NCI-H2196 (cell line): ENCODE measurements around the gene LPP.

Experiments
- DNase-seq: peaks from one replicate; lab custom pipeline; 2025; ENCODE audit not compliant: unreplicated experiment; lab: John Stamatoyannopoulos, UW

Gene LPP

DNA sequence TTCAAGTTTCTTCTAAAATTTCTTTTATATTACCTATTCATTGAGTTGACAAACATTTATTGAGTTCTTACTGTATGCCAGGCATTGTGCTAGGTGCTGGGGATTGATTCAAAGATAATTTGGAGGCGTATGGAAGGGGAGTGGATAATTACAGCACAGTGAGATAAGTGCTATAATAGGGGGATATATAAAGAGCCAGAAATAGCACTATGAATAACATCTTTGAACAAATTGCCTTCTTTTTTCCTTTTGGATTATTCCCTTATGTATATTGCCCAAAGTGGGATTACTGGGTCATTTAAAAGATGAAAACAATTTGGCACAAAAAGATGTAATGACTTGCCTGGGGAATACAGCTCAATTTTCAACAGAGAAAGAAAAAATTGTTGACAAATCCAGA lies 64.6 kb downstream of the LPP start:
- no peak for DNase-seq

DNA sequence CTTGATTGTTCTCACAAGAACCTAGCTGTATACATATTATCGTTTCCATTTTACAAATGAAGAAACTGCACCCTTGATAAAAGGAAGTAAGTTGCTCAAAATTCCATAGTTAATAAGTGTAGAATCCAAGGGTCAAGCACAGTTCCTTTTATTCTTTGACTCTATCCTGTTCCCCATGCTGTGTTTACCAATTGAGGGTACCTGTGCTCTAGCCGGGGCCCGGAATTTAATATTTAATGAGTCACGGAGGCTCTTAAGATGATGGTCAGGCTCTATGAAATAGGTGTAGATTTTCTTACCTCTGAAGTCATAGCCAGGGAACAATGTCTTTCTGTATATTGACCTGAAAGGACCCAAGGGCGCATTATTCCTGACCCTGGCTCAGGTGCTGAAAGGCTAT lies 65.2 kb downstream of the LPP start:
- DNase-seq, result no peak

DNA sequence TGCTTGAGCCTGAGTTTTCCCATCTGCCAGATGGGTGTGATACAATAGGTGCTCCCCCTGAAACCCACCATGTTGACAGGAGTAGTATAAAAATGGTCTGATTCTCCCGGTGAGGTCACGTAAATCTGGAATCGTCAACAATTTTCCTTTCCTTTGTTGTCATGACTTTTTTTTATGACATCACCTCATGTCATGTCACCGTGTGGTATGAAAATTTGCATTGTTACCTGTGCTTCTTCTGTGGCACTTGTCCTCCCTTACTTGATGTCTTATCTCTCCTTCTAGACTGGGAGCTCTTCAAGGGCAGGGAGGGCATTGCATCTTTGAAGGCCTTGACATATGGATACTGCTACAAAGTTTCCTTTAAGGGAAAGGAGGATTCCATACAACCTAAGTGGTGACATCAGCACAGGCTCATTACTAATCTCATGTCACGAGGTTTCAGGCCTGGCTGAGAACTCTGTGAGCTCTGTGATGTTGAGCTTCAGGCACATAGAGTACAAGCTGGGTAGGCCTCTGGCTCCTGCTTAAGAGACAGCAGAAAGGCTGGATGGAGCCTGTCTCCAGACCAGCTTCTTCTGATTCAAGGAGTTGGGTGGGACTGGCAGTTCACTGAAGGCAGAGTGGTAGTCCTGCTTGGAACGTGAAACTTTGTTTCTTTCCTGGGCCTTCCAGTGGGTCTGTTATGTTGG lies 66.3 kb downstream of the LPP start:
- DNase-seq, result no peak

- no peak for DNase-seq
Observed at GRCh38 chr3:188220988-188221818, 67.2 kb downstream of the LPP start.

GRCh38 chr3:188223936-188224335 lies 70.0 kb downstream of the LPP start:
- no peak for DNase-seq

DNA sequence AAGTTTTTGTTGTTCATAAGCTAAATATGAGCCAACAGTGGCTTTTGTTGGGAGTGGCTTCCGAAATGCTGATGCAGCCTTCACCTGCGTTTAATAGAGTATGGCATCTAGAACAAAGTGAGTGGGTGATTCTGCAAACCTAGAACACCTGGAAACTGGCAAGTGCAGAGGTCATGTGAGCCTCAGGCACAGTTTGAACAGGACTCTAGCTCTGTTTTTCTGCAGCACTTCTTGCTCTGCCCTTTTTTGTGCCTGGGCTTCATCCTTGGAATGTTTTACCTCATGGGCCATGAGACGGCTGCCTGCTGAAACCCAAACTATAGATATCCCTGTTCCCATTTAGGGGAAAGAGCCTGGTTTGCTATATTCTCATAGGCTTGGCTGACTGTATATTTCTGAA lies 73.5 kb downstream of the LPP start:
- DNase-seq, result no peak

- no peak for DNase-seq
Observed at GRCh38 chr3:188229177-188229576, 75.2 kb downstream of the LPP start.

DNA sequence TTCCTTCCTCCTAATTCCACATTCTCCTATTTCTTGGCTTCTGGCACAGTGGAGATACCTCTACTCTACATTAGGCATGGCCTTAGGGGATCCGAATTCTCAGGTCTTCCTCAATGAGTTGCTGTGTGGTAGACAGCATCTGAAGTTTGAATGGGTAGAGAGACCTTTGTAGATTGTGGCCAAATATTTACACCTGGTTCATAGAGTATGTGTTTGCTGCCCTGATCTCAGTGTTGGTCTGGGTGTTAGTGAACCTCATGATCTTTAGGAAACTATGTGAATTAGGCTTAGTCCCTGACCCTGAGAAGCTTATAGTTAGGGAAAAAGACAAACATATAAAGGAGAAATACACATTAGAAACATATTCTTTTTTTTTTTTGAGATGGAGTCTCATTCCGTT lies 75.8 kb downstream of the LPP start:
- no peak for DNase-seq

DNA sequence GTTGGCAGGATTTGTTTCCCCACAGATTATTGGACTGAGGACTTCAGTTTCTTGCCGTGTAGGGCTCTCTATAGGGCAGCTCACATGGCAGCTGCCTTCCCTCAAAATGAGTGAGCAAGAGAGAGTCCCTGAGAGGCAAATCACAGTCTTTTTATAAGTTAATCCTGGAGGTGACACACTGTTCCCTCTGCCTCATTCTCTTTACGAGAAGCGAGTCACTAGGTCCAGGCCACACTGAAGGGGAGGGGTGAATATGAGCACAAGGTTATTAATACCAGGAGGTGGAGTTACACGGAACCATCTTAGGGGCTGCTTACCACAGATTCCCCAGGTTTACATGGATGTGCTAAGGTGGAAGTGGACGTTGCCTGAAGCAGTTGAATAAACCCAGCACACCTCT lies 77.0 kb downstream of the LPP start:
- no peak for DNase-seq

GRCh38 chr3:188231456-188231855 lies 77.5 kb downstream of the LPP start:
- DNase-seq, result no peak

DNA sequence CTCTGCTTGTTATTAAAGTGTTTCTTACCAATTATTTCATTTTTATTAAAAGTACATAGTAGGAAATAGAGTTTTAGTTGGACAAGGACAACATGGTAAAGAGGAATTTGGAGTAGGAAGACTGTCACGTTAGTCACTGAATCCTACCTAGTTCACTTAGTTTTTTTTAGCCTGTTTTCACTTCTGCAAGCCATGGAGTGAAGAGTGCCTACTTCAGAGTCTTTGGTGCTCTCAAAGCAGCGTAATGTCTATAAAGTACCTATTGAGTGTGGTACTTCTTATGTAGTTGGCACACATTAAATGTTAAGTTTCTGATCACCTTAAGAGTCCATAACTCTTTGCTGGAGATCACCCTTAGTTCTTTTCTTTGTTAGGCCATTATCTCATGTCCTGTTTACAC lies 78.7 kb downstream of the LPP start:
- no peak for DNase-seq

GRCh38 chr3:188233320-188233719 lies 79.4 kb downstream of the LPP start:
- no peak for DNase-seq

GRCh38 chr3:188234132-188234531 lies 80.2 kb downstream of the LPP start:
- DNase-seq, result no peak

DNA sequence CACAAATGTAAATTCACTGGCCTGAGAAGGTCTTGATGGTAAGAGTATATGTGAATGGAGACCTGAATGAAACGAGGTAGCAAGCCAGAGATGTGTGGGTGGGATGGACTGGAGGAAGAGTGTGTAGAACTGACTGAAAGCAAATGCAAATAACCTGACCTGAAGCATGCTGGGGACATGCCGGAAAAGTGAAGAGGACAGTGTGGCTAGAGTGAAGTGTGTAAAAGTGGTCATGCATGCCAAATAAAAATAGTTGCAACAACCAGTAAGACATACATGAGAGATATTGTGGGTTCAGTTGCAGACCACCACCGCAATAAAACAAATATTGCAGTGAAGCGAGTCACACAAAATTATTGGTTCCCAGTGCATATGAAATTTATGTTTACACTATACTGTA lies 82.3 kb downstream of the LPP start:
- DNase-seq, result no peak

DNA sequence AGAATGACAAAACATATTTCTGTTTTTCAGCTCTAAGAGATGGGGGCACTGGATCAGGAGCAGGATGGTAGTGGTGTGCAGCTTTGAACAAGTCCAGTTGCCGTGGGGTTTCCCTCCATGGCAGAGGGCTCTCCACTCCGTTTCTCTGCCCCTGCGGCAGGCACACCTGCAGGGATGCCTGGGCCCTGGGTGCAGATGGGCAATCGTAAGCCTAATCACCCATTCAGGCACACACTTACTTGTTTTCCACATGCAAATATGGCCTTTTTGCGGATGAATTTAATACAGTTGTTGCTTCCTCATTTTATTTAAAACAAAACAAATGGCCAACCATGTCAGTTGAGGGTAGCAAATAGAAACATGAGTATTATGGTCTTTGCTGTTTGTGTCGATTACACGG lies 85.1 kb downstream of the LPP start:
- peak; percentile 67 for DNase-seq

DNA sequence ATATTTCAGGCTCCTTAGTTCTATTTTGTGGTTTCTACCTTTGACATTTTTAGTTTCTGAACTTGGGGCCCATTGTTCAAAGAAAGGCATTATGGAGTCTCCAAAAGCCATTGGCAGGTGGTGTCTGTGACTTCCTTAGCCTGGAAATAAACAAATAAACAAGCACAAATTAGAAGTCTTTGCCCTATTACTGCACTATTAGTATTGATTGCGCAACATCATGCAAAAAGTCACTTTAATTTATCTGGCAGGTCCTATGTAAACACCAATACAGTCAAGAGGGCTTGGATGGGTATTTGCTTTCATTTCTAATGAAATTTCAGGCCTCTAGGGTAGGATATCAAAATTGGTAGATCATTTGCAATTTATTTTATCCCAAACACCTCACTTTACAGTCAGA lies 85.6 kb downstream of the LPP start:
- no peak for DNase-seq

GRCh38 chr3:188240189-188240981 lies 86.4 kb downstream of the LPP start:
- no peak for DNase-seq

DNA sequence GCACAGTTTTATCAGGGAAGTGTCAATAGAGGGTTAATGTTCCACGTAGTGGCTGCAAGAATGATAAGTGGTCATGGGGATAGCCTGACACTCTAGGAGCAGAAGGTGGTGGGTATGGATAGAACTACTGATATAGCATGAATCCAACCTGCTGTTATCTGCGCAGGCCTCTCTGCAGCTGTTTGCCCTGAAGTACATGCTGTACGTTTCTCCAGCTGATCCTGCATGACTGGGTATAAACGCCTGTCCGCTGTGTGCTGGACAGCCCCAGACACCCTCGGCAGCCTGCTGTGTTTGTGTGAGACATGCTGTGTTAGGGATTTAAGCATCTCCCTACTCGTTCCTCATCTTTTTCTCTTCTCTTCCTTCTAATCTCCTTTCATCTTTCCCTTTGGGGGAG lies 87.1 kb downstream of the LPP start:
- DNase-seq, result no peak

DNA sequence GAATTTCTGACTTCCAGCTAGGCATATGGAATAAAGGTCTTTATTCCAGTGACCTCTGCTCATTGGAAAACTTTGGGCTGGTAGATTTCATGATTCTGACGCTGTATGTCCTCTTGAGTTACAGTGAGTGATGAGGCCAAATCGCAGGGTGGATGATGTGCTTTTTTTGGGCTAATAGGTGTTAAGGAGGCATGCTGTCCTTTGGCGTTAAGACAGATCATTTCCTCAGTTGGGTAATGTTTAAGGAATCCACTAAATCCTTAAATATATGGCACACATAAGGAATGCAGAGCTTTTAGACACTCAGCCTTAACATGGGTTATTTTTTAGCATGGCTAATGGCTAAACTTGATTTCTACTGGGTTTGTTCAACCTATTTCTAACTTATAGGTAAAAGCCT lies 87.9 kb downstream of the LPP start:
- DNase-seq, result no peak

GRCh38 chr3:188242436-188243123 lies 88.6 kb downstream of the LPP start:
- DNase-seq, result no peak

DNA sequence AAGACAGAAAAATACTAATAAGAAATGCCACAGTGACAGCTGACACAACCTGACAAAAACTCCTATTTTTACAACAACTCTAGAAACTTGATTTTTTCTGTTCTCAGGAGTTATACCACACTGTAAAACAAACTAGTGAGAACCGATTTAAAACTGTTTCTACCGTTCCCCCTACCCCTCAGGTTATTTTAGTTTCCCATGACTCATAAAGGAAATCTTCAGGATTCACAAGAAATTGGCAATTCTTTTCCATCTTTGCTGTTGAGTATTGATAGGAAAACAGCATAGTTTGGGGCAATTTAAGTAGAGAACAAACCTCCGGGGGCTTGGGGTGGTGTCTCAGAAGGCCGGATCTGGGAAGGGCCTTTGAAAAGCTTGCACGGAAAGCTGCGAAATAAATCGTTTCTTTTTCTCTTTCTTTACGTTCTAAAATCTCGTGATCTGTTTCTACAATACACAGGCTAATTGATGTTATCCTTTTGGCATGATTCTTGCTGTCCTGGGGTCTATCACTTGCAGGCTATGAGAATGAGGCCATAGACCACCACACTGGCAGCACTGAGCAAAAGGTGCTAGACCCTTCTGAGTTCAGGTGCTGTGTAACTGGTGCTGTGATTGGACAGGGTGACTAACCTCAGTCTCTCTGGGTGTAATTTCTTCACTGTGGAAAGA lies 89.3 kb downstream of the LPP start:
- DNase-seq, result no peak
